Liver (tissue), 9 donors: ENCODE measurements around the gene VEZF1. TPM values are rescaled to one million over a fixed set of nuclear protein-coding genes. Genes with fewer than 3 reads are reported as not detected.

ENCODE experiments used
- DNase-seq: peaks from one replicate; pipeline ENCODE4 v3.0.0-alpha.2; 2017; ENCODE audit warnings: low spot score
- H3K27ac ChIP-seq, 2 donors: one replicate each; pipeline ENCODE4 v1.7.0; 2013; ENCODE audit warnings: inconsistent platforms in 2 of 2, low read length in 2 of 2, control low read depth in 1 of 2, low read depth in 1 of 2, mild to moderate bottlenecking in 1 of 2
- H3K27me3 ChIP-seq, 4 donors: one replicate each; pipeline versions ENCODE4 v1.6.1 to v1.7.0; 2013; ENCODE audit warnings: low read length in 3 of 4, inconsistent platforms in 1 of 4, mild to moderate bottlenecking in 1 of 4, moderate library complexity in 1 of 4; ENCODE audit not compliant: control insufficient read depth in 4 of 4, insufficient read depth in 4 of 4
- H3K36me3 ChIP-seq, 4 donors: one replicate each; pipeline versions ENCODE4 v1.6.1 to v1.7.0; 2013; ENCODE audit warnings: low read length in 3 of 4, mild to moderate bottlenecking in 3 of 4, low read depth in 1 of 4, moderate library complexity in 1 of 4; ENCODE audit not compliant: control insufficient read depth in 4 of 4, insufficient read depth in 3 of 4
- H3K4me1 ChIP-seq, 4 donors: one replicate each; pipeline versions ENCODE4 v1.6.1 to v1.7.0; 2013; ENCODE audit warnings: low read length in 3 of 4, mild to moderate bottlenecking in 3 of 4, moderate library complexity in 1 of 4; ENCODE audit not compliant: control insufficient read depth in 4 of 4, insufficient read depth in 4 of 4
- H3K4me3 ChIP-seq, 3 donors: one replicate each; pipeline versions ENCODE4 v1.6.1 to v1.7.0; 2013; ENCODE audit warnings: low read length in 3 of 3, control low read depth in 1 of 3, low read depth in 1 of 3, mild to moderate bottlenecking in 1 of 3
- H3K9ac ChIP-seq, 2 donors: one replicate each; pipeline ENCODE4 v1.7.0; 2013; ENCODE audit warnings: low read length in 2 of 2, mild to moderate bottlenecking in 2 of 2, moderate library complexity in 2 of 2, control low read depth in 1 of 2, low read depth in 1 of 2
- H3K9me3 ChIP-seq, 4 donors: one replicate each; pipeline versions ENCODE4 v1.6.1 to v1.7.0; 2013; ENCODE audit warnings: low read length in 3 of 4; ENCODE audit not compliant: control insufficient read depth in 4 of 4
- EGR1 ChIP-seq, 2 donors: IDR thresholded peaks; 2 replicates each; pipeline ENCODE4 v1.6.1; 2016 to 2018; ENCODE audit warnings: antibody characterized with exemption in 2 of 2, low read depth in 2 of 2
- FOXA1 ChIP-seq: IDR thresholded peaks from 2 replicates; pipeline ENCODE4 v1.6.1; 2016; ENCODE audit warnings: antibody characterized with exemption
- FOXA2 ChIP-seq: IDR thresholded peaks from 2 replicates; pipeline ENCODE4 v1.6.1; 2016; ENCODE audit warnings: antibody characterized with exemption
- GABPA ChIP-seq, 2 donors: IDR thresholded peaks in 1 of 2; conservative IDR thresholded peaks in 1 of 2; 2 replicates each; pipeline ENCODE4 v1.6.1; 2016; ENCODE audit warnings: antibody characterized with exemption in 2 of 2, mild to moderate bottlenecking in 1 of 2, moderate library complexity in 1 of 2
- HNF4A ChIP-seq, 2 donors: conservative IDR thresholded peaks; 2 replicates each; pipeline ENCODE4 v1.6.1; 2016; ENCODE audit warnings: antibody characterized with exemption in 2 of 2, mild to moderate bottlenecking in 2 of 2
- HNF4G ChIP-seq: IDR thresholded peaks from 2 replicates; pipeline ENCODE4 v1.6.1; 2016; ENCODE audit warnings: antibody characterized with exemption
- JUND ChIP-seq, 2 donors: IDR thresholded peaks; 2 replicates each; pipeline ENCODE4 v1.6.1; 2016; ENCODE audit warnings: antibody characterized with exemption in 2 of 2
- NR2F2 ChIP-seq: IDR thresholded peaks from 2 replicates; pipeline ENCODE4 v1.6.1; 2016; ENCODE audit warnings: antibody characterized with exemption
- RAD21 ChIP-seq, 2 donors: IDR thresholded peaks; 2 replicates each; pipeline ENCODE4 v1.6.1; 2016; ENCODE audit warnings: antibody characterized with exemption in 2 of 2, mild to moderate bottlenecking in 2 of 2
- RXRA ChIP-seq, 2 donors: IDR thresholded peaks; 2 replicates each; pipeline ENCODE4 v1.6.1; 2017 to 2018; ENCODE audit warnings: antibody characterized with exemption in 2 of 2, mild to moderate bottlenecking in 1 of 2
- SP1 ChIP-seq: IDR thresholded peaks from 2 replicates; pipeline ENCODE4 v1.6.1; 2018; ENCODE audit warnings: antibody characterized with exemption, mild to moderate bottlenecking
- TAF1 ChIP-seq: conservative IDR thresholded peaks from 2 replicates; pipeline ENCODE4 v1.6.1; 2016; ENCODE audit warnings: antibody characterized with exemption, mild to moderate bottlenecking
- YY1 ChIP-seq: IDR thresholded peaks from 2 replicates; pipeline ENCODE4 v1.6.1; 2016; ENCODE audit warnings: antibody characterized with exemption, mild to moderate bottlenecking
- ZBTB33 ChIP-seq: IDR thresholded peaks from 2 replicates; pipeline ENCODE4 v1.6.1; 2016; ENCODE audit warnings: antibody characterized with exemption
- WGBS: extraction: QIAGEN DNeasy Blood & Tissue Kit; methylation state at CpG from one replicate; pipeline ENCODE4 v1.1.7; 2013; 5-methylcytosine and 5-hydroxymethylcytosine counted together
- polyA plus RNA-seq, 2 donors: library from polyadenylated mRNA; stranded (reverse) in 1 of 2; unstranded in 1 of 2; fragments of 200-250 nt in 1 of 2; fragments of >200 nt in 1 of 2; fragmentation: Nextera tagmentation in 1 of 2; extraction: Ambion mirVana in 1 of 2; gene quantifications; one replicate each; pipeline versions ENCODE4 v1.2.1 to v1.2.3, GENCODE V29; 2013 to 2015
- total RNA-seq, 2 donors: library from RNA; depleted of rRNA; stranded (reverse); fragments of >200 nt; gene quantifications; one replicate each; pipeline ENCODE4 v1.2.3, GENCODE V29; 2014
- TF ChIP-seq, protein P1 (sequence below): IDR thresholded peaks from 2 replicates; pipeline ENCODE4 v1.6.1; 2016; ENCODE audit warnings: antibody characterized with exemption
- TF ChIP-seq, protein P2 (sequence below): fragments of 150-350 bp; IDR thresholded peaks from 2 replicates; pipeline ENCODE4 v1.5.1; 2017; ENCODE audit warnings: improper control_type of control experiment, low read depth, low read length; ENCODE audit not compliant: missing input control
- donor health status: healthy.
- donor health status: healthy.
- donor health status: healthy.
- donor health status: healthy.
- donor health status: healthy.

The VEZF1 gene
- total and polyA plus RNA-seq, 4 donors: 7.9 to 26.2 (median 11.4) TPM

DNA sequence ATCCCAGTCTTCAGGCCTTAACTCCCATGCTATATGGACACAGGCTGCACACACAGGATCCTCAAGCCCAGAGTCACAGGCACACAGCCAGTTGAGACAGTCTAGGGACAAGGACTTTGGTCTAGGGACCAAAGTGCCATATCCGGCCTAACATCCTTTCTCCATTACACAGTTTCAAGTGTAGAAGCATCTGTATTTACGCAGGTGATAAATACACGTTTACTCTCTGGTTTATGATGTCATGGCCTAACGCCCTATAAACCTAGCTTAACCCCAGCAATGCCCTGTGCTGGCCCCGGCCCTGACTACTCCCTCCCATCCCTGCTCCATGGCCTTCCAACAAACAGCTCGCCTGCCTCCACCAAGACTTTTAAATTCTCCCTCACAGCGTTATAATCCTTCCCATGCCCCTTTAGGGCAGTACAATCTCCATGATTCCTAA lies 50.0 kb downstream of the VEZF1 start (continued):
- TF ChIP-seq ZBTB33: no peak

GRCh38 chr17:57937492-57937891 lies 50.6 kb downstream of the VEZF1 start:
- H3K27me3 ChIP-seq: no peaks in the 10 kb centered on the region
- no peaks in the 10 kb centered on the region for H3K36me3 ChIP-seq
- no peak overlapping the region for H3K9ac ChIP-seq
- H3K4me3 ChIP-seq: no peak overlapping the region
- 95% methylated on average over 2 of the region's 2 CpGs for WGBS
- peaks cover 0 to 6% (median 3%) of the 10 kb centered on the region in 4 donors for H3K4me1 ChIP-seq
- no peak overlapping the region for H3K27ac ChIP-seq
- no peaks in the 10 kb centered on the region for H3K9me3 ChIP-seq
- TF ChIP-seq HNF4G (no peak), JUND (IDR thresholded peaks at IDR 0.05) (no peak)
- no peak for DNase-seq

DNA sequence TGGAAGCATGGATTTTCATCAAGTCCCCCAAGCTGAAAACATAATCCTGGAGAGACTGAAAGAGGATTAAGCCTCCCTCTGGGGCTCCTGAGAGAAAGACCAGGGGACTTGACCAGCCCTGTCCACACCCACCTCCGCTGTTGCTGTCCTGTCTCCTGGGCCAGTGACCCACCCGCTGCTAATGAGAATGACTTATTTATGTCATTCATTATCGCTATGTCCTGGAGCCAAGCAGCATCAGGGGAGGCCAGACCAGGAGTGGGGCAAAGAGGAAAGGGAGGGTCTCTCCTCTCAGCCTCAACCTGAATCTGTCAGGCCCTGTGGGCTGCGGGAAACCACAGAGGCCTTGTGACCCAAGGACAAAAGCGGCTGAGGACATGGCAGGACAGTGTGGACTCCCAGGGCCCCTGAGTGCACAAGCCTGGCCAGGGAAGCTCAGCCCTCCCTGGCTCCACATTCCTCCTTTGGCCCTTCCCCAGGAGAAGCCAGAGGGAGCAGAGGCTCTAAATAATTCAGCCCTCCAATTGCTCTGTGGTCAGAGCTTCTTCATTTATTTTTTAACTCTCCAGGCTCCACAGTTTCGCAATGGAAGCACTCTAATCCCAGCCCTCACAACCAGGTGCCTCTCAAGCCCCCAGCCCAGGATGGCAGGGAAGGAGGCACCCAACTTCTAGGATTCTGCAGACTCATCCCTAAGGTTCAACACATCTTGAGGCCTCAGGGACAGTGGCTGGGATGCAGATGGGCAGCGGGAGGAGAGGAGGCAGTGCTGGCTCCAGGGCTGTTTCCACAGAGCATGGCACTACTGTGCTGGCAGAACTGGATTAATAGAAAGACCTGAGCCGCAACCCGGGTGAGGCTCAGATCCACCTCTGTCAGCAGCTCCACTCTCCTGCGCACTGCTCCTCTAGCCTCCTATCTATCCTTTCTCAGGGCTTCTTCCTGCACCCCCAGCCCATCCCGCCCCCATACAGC lies 51.9 kb downstream of the VEZF1 start:
- peak overlapping the region; percentile 69 to 71 for H3K27ac ChIP-seq
- TF ChIP-seq SP1: no peak
- TF ChIP-seq, protein P1, sequence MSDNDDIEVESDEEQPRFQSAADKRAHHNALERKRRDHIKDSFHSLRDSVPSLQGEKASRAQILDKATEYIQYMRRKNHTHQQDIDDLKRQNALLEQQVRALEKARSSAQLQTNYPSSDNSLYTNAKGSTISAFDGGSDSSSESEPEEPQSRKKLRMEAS: no peak
- TF ChIP-seq TAF1: no peak
- no peak for TF ChIP-seq EGR1 (IDR thresholded peaks at IDR 0.05; ENCODE audit: low read depth in 2 of 2)
- peak; percentile 24 to 50 for TF ChIP-seq RXRA (IDR thresholded peaks at IDR 0.05)
- TF ChIP-seq HNF4G: no peak
- no peak for TF ChIP-seq FOXA2
- 83% methylated on average over 11 of the region's 11 CpGs for WGBS
- H3K36me3 ChIP-seq: no peaks in the 10 kb centered on the region
- H3K27me3 ChIP-seq: no peaks in the 10 kb centered on the region
- H3K9ac ChIP-seq: no peak overlapping the region
- H3K9me3 ChIP-seq: no peaks in the 10 kb centered on the region
- H3K4me3 ChIP-seq: no peak overlapping the region
- no peak for DNase-seq
- H3K4me1 ChIP-seq: peaks cover 0 to 6% (median 2%) of the 10 kb centered on the region in 4 donors

GRCh38 chr17:57931488-57932137 lies 56.4 kb downstream of the VEZF1 start:
- 93% methylated on average over 12 of the region's 12 CpGs for WGBS
- Histone ChIP-seq H3K4me3 (no peak overlapping the region), H3K27me3 (no peaks in the 10 kb centered on the region), H3K27ac (no peak overlapping the region), H3K4me1 (peaks cover 0 to 6% (median 0%) of the 10 kb centered on the region in 4 donors), H3K9me3 (no peaks in the 10 kb centered on the region), H3K36me3 (no peaks in the 10 kb centered on the region), H3K9ac (no peak overlapping the region)
- no peak for DNase-seq
- TF ChIP-seq EGR1 (IDR thresholded peaks at IDR 0.05; ENCODE audit: low read depth in 2 of 2): no peak
- TF ChIP-seq, protein P2, sequence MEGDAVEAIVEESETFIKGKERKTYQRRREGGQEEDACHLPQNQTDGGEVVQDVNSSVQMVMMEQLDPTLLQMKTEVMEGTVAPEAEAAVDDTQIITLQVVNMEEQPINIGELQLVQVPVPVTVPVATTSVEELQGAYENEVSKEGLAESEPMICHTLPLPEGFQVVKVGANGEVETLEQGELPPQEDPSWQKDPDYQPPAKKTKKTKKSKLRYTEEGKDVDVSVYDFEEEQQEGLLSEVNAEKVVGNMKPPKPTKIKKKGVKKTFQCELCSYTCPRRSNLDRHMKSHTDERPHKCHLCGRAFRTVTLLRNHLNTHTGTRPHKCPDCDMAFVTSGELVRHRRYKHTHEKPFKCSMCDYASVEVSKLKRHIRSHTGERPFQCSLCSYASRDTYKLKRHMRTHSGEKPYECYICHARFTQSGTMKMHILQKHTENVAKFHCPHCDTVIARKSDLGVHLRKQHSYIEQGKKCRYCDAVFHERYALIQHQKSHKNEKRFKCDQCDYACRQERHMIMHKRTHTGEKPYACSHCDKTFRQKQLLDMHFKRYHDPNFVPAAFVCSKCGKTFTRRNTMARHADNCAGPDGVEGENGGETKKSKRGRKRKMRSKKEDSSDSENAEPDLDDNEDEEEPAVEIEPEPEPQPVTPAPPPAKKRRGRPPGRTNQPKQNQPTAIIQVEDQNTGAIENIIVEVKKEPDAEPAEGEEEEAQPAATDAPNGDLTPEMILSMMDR: no peak
- TF ChIP-seq TAF1: no peak
- TF ChIP-seq JUND (IDR thresholded peaks at IDR 0.05): no peak
- no peak for TF ChIP-seq HNF4A (conservative IDR thresholded peaks at IDR 0.05)
- no peak for TF ChIP-seq RXRA (IDR thresholded peaks at IDR 0.05)
- TF ChIP-seq YY1: no peak
- TF ChIP-seq FOXA1: no peak
- TF ChIP-seq GABPA (IDR thresholded peaks at IDR 0.05 in 1 of 2, conservative IDR thresholded peaks at IDR 0.05 in 1 of 2): no peak
- TF ChIP-seq FOXA2: no peak
- TF ChIP-seq NR2F2: no peak
- no peak for TF ChIP-seq RAD21 (IDR thresholded peaks at IDR 0.05)
- TF ChIP-seq ZBTB33: no peak
- TF ChIP-seq SP1: no peak
